Karpas-422 (cell line): ENCODE data around the gene MTTP. TPM values are rescaled to one million over a fixed set of nuclear protein-coding genes. Genes with fewer than 3 reads are reported as not detected.

Experiments used
- DNase-seq: peaks from one replicate; pipeline ENCODE4 v3.0.0-alpha.2; 2015
- H2AFZ ChIP-seq: fragments of 200-600 bp; sonication (generic); 2 replicates; pipeline ENCODE4 v1.6.1; 2014; ENCODE audit warnings: antibody characterized with exemption, low read length, mixed read lengths
- H3K27ac ChIP-seq: fragments of 200-600 bp; sonication (generic); 2 replicates; pipeline ENCODE4 v1.5.1; 2014; ENCODE audit warnings: mild to moderate bottlenecking, low read length, moderate library complexity
- H3K27me3 ChIP-seq: fragments of 200-600 bp; sonication (generic); 2 replicates; pipeline ENCODE4 v1.6.1; 2014; ENCODE audit warnings: low read length, mixed read lengths
- H3K36me3 ChIP-seq: fragments of 200-600 bp; sonication (generic); 2 replicates; pipeline ENCODE4 v1.6.1; 2014; ENCODE audit warnings: low read length, mixed read lengths; ENCODE audit not compliant: insufficient read depth
- H3K4me1 ChIP-seq: fragments of 200-600 bp; sonication (generic); 2 replicates; pipeline ENCODE4 v1.6.1; 2014; ENCODE audit warnings: mild to moderate bottlenecking, low read length, mixed read lengths
- H3K4me2 ChIP-seq: fragments of 200-600 bp; sonication (generic); 2 replicates; pipeline ENCODE4 v1.6.1; 2014; ENCODE audit warnings: low read length, low read depth, mild to moderate bottlenecking; ENCODE audit not compliant: poor library complexity, severe bottlenecking
- H3K4me3 ChIP-seq: fragments of 200-600 bp; sonication (generic); 2 replicates; pipeline ENCODE4 v1.5.1; 2014; ENCODE audit warnings: mild to moderate bottlenecking, antibody characterized with exemption, low read length, mixed read lengths
- H3K79me2 ChIP-seq: fragments of 200-600 bp; sonication (generic); 2 replicates; pipeline ENCODE4 v1.6.1; 2014; ENCODE audit warnings: mild to moderate bottlenecking, low read length, mixed read lengths
- H3K9ac ChIP-seq: fragments of 200-600 bp; sonication (generic); 2 replicates; pipeline ENCODE4 v1.6.0; 2014; ENCODE audit warnings: low read length
- H3K9me2 ChIP-seq: fragments of 200-600 bp; sonication (generic), shearing (Covaris generic); replicated peaks from 2 replicates; pipeline ENCODE4 v1.6.0; 2014; ENCODE audit warnings: mild to moderate bottlenecking, low read length, moderate library complexity; ENCODE audit not compliant: insufficient read depth
- H3K9me3 ChIP-seq: fragments of 300-700, 200-600 bp; sonication (generic); 2 replicates; pipeline ENCODE4 v1.6.1; 2014; ENCODE audit warnings: low read length, mixed read lengths
- H4K20me1 ChIP-seq: fragments of 200-600 bp; sonication (generic); 2 replicates; pipeline ENCODE4 v1.6.1; 2014; ENCODE audit warnings: mild to moderate bottlenecking, antibody characterized with exemption, low read length, low read depth; ENCODE audit not compliant: insufficient read depth
- total RNA-seq: library from RNA; depleted of rRNA; stranded (reverse); fragments of >200 nt; shearing (Covaris generic); gene quantifications from 2 replicates; pipeline ENCODE4 v1.2.3, GENCODE V29; 2014; ENCODE audit warnings: low replicate concordance

The MTTP gene
- total RNA-seq, 1 experiment from 2014 or later: 0.22 TPM

GRCh38 chr4:99648321-99648720 is 73.7 kb downstream of the MTTP start:
- peak overlapping the region; percentile 55 for H3K4me3 ChIP-seq
- DNase-seq: no peak
- H3K4me2 ChIP-seq: peak overlapping the region; percentile 58
- no peaks in the 10 kb centered on the region for H4K20me1 ChIP-seq
- no peaks in the 10 kb centered on the region for H3K36me3 ChIP-seq
- no peaks in the 10 kb centered on the region for H3K27me3 ChIP-seq
- no peaks in the 10 kb centered on the region for H3K9me3 ChIP-seq
- H3K79me2 ChIP-seq: no peaks in the 10 kb centered on the region
- no peaks in the 10 kb centered on the region for H3K9me2 ChIP-seq
- peaks cover 91% of the 10 kb centered on the region for H3K4me1 ChIP-seq
- no peak overlapping the region for H2AFZ ChIP-seq
- peak overlapping the region; percentile 53 for H3K9ac ChIP-seq
- no peak overlapping the region for H3K27ac ChIP-seq

- H3K36me3 ChIP-seq: no peaks in the 10 kb centered on the region
- no peaks in the 10 kb centered on the region for H4K20me1 ChIP-seq
- H2AFZ ChIP-seq: peak overlapping the region; percentile 67; the same call in 1 of the 2 replicates
- DNase-seq: peak; percentile 68
- peak overlapping the region; percentile 21; the same call in 1 of the 2 replicates for H3K27ac ChIP-seq
- H3K9ac ChIP-seq: peak overlapping the region; percentile 53
- H3K4me3 ChIP-seq: peak overlapping the region; percentile 55
- peak overlapping the region; percentile 58 for H3K4me2 ChIP-seq
- no peaks in the 10 kb centered on the region for H3K9me3 ChIP-seq
- peaks cover 93% of the 10 kb centered on the region for H3K4me1 ChIP-seq
- no peaks in the 10 kb centered on the region for H3K27me3 ChIP-seq
- no peaks in the 10 kb centered on the region for H3K79me2 ChIP-seq
- H3K9me2 ChIP-seq: no peaks in the 10 kb centered on the region
Measured at GRCh38 chr4:99649208-99649607, 74.6 kb downstream of the MTTP start.

GRCh38 chr4:99649778-99650177 is 75.2 kb downstream of the MTTP start:
- no peak for DNase-seq
- Histone ChIP-seq H3K36me3 (no peaks in the 10 kb centered on the region), H3K4me3 (peak overlapping the region; percentile 55; the same call in 1 of the 2 replicates), H3K4me2 (peak overlapping the region; percentile 58), H3K79me2 (no peaks in the 10 kb centered on the region), H3K9me2 (no peaks in the 10 kb centered on the region), H3K27ac (peak overlapping the region; percentile 21; the same call in 1 of the 2 replicates), H3K27me3 (no peaks in the 10 kb centered on the region), H3K9me3 (no peaks in the 10 kb centered on the region), H3K4me1 (peaks cover 97% of the 10 kb centered on the region), H2AFZ (peak overlapping the region; percentile 67; the same call in 1 of the 2 replicates), H4K20me1 (no peaks in the 10 kb centered on the region), H3K9ac (peak overlapping the region; percentile 53)

- peaks cover 96% of the 10 kb centered on the region for H3K4me1 ChIP-seq
- no peak overlapping the region for H2AFZ ChIP-seq
- H3K4me2 ChIP-seq: peak overlapping the region; percentile 64
- H3K79me2 ChIP-seq: no peaks in the 10 kb centered on the region
- H3K27ac ChIP-seq: no peak overlapping the region
- no peak for DNase-seq
- H3K9me2 ChIP-seq: no peaks in the 10 kb centered on the region
- no peaks in the 10 kb centered on the region for H3K9me3 ChIP-seq
- H3K4me3 ChIP-seq: peak overlapping the region; percentile 22; the same call in 1 of the 2 replicates
- no peaks in the 10 kb centered on the region for H4K20me1 ChIP-seq
- H3K27me3 ChIP-seq: no peaks in the 10 kb centered on the region
- H3K9ac ChIP-seq: peak overlapping the region; percentile 53; the same call in 1 of the 2 replicates
- no peaks in the 10 kb centered on the region for H3K36me3 ChIP-seq
Measured at GRCh38 chr4:99651016-99651769, 76.6 kb downstream of the MTTP start.

- Histone ChIP-seq H3K79me2 (no peaks in the 10 kb centered on the region), H4K20me1 (no peaks in the 10 kb centered on the region), H3K4me1 (peaks cover 88% of the 10 kb centered on the region), H3K4me3 (peak overlapping the region; percentile 65), H3K9ac (peak overlapping the region; percentile 61), H2AFZ (no peak overlapping the region), H3K9me2 (no peaks in the 10 kb centered on the region), H3K4me2 (peak overlapping the region; percentile 64), H3K27ac (peak overlapping the region; percentile 84), H3K27me3 (no peaks in the 10 kb centered on the region), H3K9me3 (no peaks in the 10 kb centered on the region), H3K36me3 (no peaks in the 10 kb centered on the region)
- no peak for DNase-seq
Measured at GRCh38 chr4:99651811-99652485, 77.3 kb downstream of the MTTP start.

- H3K4me2 ChIP-seq: peak overlapping the region; percentile 64
- peak overlapping the region; percentile 65 for H3K4me3 ChIP-seq
- no peak overlapping the region for H2AFZ ChIP-seq
- no peaks in the 10 kb centered on the region for H3K9me3 ChIP-seq
- H4K20me1 ChIP-seq: no peaks in the 10 kb centered on the region
- DNase-seq: peak; percentile 94
- no peaks in the 10 kb centered on the region for H3K27me3 ChIP-seq
- H3K4me1 ChIP-seq: peaks cover 80% of the 10 kb centered on the region
- no peaks in the 10 kb centered on the region for H3K9me2 ChIP-seq
- H3K79me2 ChIP-seq: no peaks in the 10 kb centered on the region
- H3K27ac ChIP-seq: peak overlapping the region; percentile 84
- no peaks in the 10 kb centered on the region for H3K36me3 ChIP-seq
- peak overlapping the region; percentile 71 for H3K9ac ChIP-seq
Measured at GRCh38 chr4:99652596-99653436, 78.2 kb downstream of the MTTP start.

- peaks cover 69% of the 10 kb centered on the region for H3K4me1 ChIP-seq
- no peak overlapping the region for H2AFZ ChIP-seq
- no peak for DNase-seq
- no peaks in the 10 kb centered on the region for H3K79me2 ChIP-seq
- no peaks in the 10 kb centered on the region for H4K20me1 ChIP-seq
- H3K9me3 ChIP-seq: no peaks in the 10 kb centered on the region
- H3K36me3 ChIP-seq: no peaks in the 10 kb centered on the region
- no peak overlapping the region; the same call in 1 of the 2 replicates for H3K27ac ChIP-seq
- H3K9me2 ChIP-seq: no peaks in the 10 kb centered on the region
- peak overlapping the region; percentile 71 for H3K9ac ChIP-seq
- H3K4me3 ChIP-seq: peak overlapping the region; percentile 65; the same call in 1 of the 2 replicates
- no peaks in the 10 kb centered on the region for H3K27me3 ChIP-seq
- peak overlapping the region; percentile 64 for H3K4me2 ChIP-seq
Measured at GRCh38 chr4:99653916-99654315, 79.3 kb downstream of the MTTP start.
